Neural cell (in vitro differentiated cells): ENCODE results near the gene PIK3R1. TPM values are rescaled to one million over a fixed set of nuclear protein-coding genes. Genes with fewer than 3 reads are reported as not detected.

ENCODE experiments used
- H2AFZ ChIP-seq: fragments of 200-600, 300-800 bp; sonication (generic), shearing (Covaris generic); 2 replicates; pipeline ENCODE4 v1.6.0; 2014; ENCODE audit warnings: low read depth, mild to moderate bottlenecking, antibody characterized with exemption, low read length, moderate library complexity
- H3F3A ChIP-seq: fragments of 200-600 bp; shearing (Covaris generic); 2 replicates; pipeline ENCODE4 v1.6.1; 2016; ENCODE audit warnings: mild to moderate bottlenecking, moderate library complexity, mixed read lengths, antibody characterized with exemption, low read length; ENCODE audit not compliant: insufficient read depth, poor library complexity, severe bottlenecking
- H3K27ac ChIP-seq: fragments of 200-600, 300-800 bp; sonication (generic), shearing (Covaris generic); 2 replicates; pipeline ENCODE4 v1.5.1; 2014; ENCODE audit warnings: mild to moderate bottlenecking, low read length, moderate library complexity
- H3K27me3 ChIP-seq: fragments of 300-800, 200-600 bp; sonication (generic), shearing (Covaris generic); 2 replicates; pipeline ENCODE4 v1.6.0; 2014; ENCODE audit warnings: mild to moderate bottlenecking, low read depth, low read length, moderate library complexity; ENCODE audit not compliant: insufficient read depth
- H3K36me3 ChIP-seq: fragments of 300-800, 200-600 bp; sonication (generic), shearing (Covaris generic); 2 replicates; pipeline ENCODE4 v1.5.1; 2014; ENCODE audit warnings: mild to moderate bottlenecking, antibody characterized with exemption, low read length, moderate library complexity; ENCODE audit not compliant: insufficient read depth
- H3K4me2 ChIP-seq: fragments of 300-800, 200-600 bp; sonication (generic), shearing (Covaris generic); 2 replicates; pipeline ENCODE4 v1.6.0; 2014; ENCODE audit warnings: mild to moderate bottlenecking, low read length
- H3K4me3 ChIP-seq: fragments of 300-800, 200-600 bp; sonication (generic), shearing (Covaris generic); 2 replicates; pipeline ENCODE4 v1.5.1; 2014; ENCODE audit warnings: mild to moderate bottlenecking, low read length, moderate library complexity
- H3K79me2 ChIP-seq: fragments of 200-600 bp; shearing (Covaris generic); replicated peaks from 2 replicates; pipeline ENCODE4 v1.6.0; 2014; ENCODE audit warnings: mild to moderate bottlenecking, low read length, moderate library complexity; ENCODE audit not compliant: insufficient read depth
- H3K9ac ChIP-seq: fragments of 300-800, 200-600 bp; sonication (generic), shearing (Covaris generic); 2 replicates; pipeline ENCODE4 v1.6.1; 2016; ENCODE audit warnings: mild to moderate bottlenecking, low read length, mixed read lengths
- H3K9me2 ChIP-seq: fragments of 200-600 bp; shearing (Covaris generic); 2 replicates; pipeline ENCODE4 v1.6.1; 2016; ENCODE audit warnings: mild to moderate bottlenecking, low read length, mixed read lengths; ENCODE audit not compliant: insufficient read depth
- H3K9me3 ChIP-seq: fragments of 200-600, 300-800 bp; sonication (generic), shearing (Covaris generic); 2 replicates; pipeline ENCODE4 v1.6.1; 2016; ENCODE audit warnings: mild to moderate bottlenecking, mixed run types, low read length, moderate library complexity, mixed read lengths
- H4K20me1 ChIP-seq: fragments of 200-600 bp; shearing (Covaris generic); 2 replicates; pipeline ENCODE4 v1.6.1; 2016; ENCODE audit warnings: mild to moderate bottlenecking, mixed run types; ENCODE audit not compliant: insufficient read depth
- EP300 ChIP-seq: fragments of 450-650 bp; conservative IDR thresholded peaks from 2 replicates; pipeline ENCODE4 v1.6.1; 2014; ENCODE audit warnings: antibody characterized with exemption, mild to moderate bottlenecking, moderate library complexity; ENCODE audit not compliant: poor library complexity, severe bottlenecking
- EZH2 ChIP-seq: fragments of 200-600, 300-800 bp; shearing (Covaris generic), sonication (generic); IDR thresholded peaks from 2 replicates; pipeline ENCODE4 v1.6.1; 2014; ENCODE audit warnings: antibody characterized with exemption, low read length, borderline replicate concordance, mild to moderate bottlenecking; ENCODE audit not compliant: insufficient read depth, poor library complexity, severe bottlenecking
- MXI1 ChIP-seq: fragments of 450-650 bp; conservative IDR thresholded peaks from 2 replicates; pipeline ENCODE4 v1.6.1; 2014; ENCODE audit warnings: antibody characterized with exemption, mild to moderate bottlenecking; ENCODE audit not compliant: poor library complexity, severe bottlenecking
- POLR2AphosphoS5 ChIP-seq: IDR thresholded peaks from 2 replicates; pipeline ENCODE4 v1.6.1; 2012
- RAD21 ChIP-seq: fragments of 450-650 bp; conservative IDR thresholded peaks from 2 replicates; pipeline ENCODE4 v1.6.1; 2014; ENCODE audit warnings: antibody characterized with exemption, mild to moderate bottlenecking, moderate library complexity
- REST ChIP-seq: IDR thresholded peaks from 2 replicates; pipeline ENCODE4 v1.6.1; 2012; ENCODE audit warnings: borderline replicate concordance
- SMC3 ChIP-seq: fragments of 450-650 bp; conservative IDR thresholded peaks from 2 replicates; pipeline ENCODE4 v1.6.1; 2014; ENCODE audit warnings: antibody characterized with exemption, mild to moderate bottlenecking, moderate library complexity; ENCODE audit not compliant: poor library complexity
- TAF1 ChIP-seq: IDR thresholded peaks from 2 replicates; pipeline ENCODE4 v1.6.1; 2012; ENCODE audit warnings: low read depth
- polyA plus RNA-seq: library from polyadenylated mRNA; depleted of rRNA; stranded (reverse); fragments of >200 nt; gene quantifications from 2 replicates; pipeline ENCODE4 v1.2.3, GENCODE V29; 2014
- TF ChIP-seq, protein P1 (sequence below): fragments of 450-650 bp; IDR thresholded peaks from 2 replicates; pipeline ENCODE4 v1.5.1; 2014; ENCODE audit warnings: antibody characterized with exemption, mild to moderate bottlenecking, moderate library complexity; ENCODE audit not compliant: poor library complexity, severe bottlenecking

The PIK3R1 gene
- polyA plus RNA-seq, 1 donor from 2014 or later: 41.9 TPM

- peak overlapping the region; percentile 68 for H3K27ac ChIP-seq
- H3K79me2 ChIP-seq: no peaks in the 10 kb centered on the region
- H3K9ac ChIP-seq: peak overlapping the region; percentile 52
- no peaks in the 10 kb centered on the region for H3K27me3 ChIP-seq
- H3K9me3 ChIP-seq: no peaks in the 10 kb centered on the region
- no peak overlapping the region for H2AFZ ChIP-seq
- no peaks in the 10 kb centered on the region for H3F3A ChIP-seq
- no peaks in the 10 kb centered on the region for H4K20me1 ChIP-seq
- H3K4me2 ChIP-seq: peak overlapping the region; percentile 40
- peaks cover 3% of the 10 kb centered on the region for H3K36me3 ChIP-seq
- TF ChIP-seq EZH2: no peak
- no peaks in the 10 kb centered on the region for H3K9me2 ChIP-seq
- peak overlapping the region; percentile 62 for H3K4me3 ChIP-seq
These were observed 75.3 kb downstream of the PIK3R1 start for GRCh38 chr5:68290847-68291246.

DNA sequence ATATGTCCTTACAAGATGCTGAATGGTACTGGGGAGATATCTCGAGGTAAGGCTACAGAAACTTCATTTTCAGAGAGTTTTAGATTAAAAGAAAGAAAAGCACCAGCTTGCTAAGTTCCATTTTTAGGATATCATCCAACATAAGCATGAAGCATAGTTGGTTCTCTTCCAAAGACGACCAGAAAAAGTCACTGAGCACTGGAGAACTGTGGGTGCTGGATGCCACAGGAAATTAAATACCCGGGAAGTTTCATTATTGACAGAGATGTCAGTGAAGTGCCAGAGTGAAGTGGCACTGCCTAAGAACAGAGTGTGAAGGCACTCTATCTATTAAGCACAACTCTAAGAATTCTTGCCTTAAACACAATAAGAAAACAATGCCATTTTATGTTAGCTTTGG, 76.8 kb downstream of the PIK3R1 start:
- H3K27me3 ChIP-seq: no peaks in the 10 kb centered on the region
- peak overlapping the region; percentile 62 for H3K4me3 ChIP-seq
- TF ChIP-seq MXI1 (no peak), EP300 (no peak), TAF1 (no peak), REST (no peak), POLR2AphosphoS5 (no peak), SMC3 (no peak), EZH2 (no peak), RAD21 (no peak)
- TF ChIP-seq, protein P1, sequence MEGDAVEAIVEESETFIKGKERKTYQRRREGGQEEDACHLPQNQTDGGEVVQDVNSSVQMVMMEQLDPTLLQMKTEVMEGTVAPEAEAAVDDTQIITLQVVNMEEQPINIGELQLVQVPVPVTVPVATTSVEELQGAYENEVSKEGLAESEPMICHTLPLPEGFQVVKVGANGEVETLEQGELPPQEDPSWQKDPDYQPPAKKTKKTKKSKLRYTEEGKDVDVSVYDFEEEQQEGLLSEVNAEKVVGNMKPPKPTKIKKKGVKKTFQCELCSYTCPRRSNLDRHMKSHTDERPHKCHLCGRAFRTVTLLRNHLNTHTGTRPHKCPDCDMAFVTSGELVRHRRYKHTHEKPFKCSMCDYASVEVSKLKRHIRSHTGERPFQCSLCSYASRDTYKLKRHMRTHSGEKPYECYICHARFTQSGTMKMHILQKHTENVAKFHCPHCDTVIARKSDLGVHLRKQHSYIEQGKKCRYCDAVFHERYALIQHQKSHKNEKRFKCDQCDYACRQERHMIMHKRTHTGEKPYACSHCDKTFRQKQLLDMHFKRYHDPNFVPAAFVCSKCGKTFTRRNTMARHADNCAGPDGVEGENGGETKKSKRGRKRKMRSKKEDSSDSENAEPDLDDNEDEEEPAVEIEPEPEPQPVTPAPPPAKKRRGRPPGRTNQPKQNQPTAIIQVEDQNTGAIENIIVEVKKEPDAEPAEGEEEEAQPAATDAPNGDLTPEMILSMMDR: no peak
- no peaks in the 10 kb centered on the region for H3K79me2 ChIP-seq
- no peaks in the 10 kb centered on the region for H3K9me2 ChIP-seq
- H3K27ac ChIP-seq: no peak overlapping the region
- H3K9ac ChIP-seq: no peak overlapping the region
- no peaks in the 10 kb centered on the region for H3K9me3 ChIP-seq
- peaks cover 18% of the 10 kb centered on the region for H3K36me3 ChIP-seq
- no peaks in the 10 kb centered on the region for H3F3A ChIP-seq
- H2AFZ ChIP-seq: no peak overlapping the region
- H4K20me1 ChIP-seq: no peaks in the 10 kb centered on the region
- H3K4me2 ChIP-seq: peak overlapping the region; percentile 35

GRCh38 chr5:68295772-68296171, 80.2 kb downstream of the PIK3R1 start:
- no peak overlapping the region for H3K9ac ChIP-seq
- no peak overlapping the region for H3K4me3 ChIP-seq
- H3K9me2 ChIP-seq: no peaks in the 10 kb centered on the region

More at GRCh38 chr5:68295772-68296171, 80.2 kb downstream of the PIK3R1 start:
- no peaks in the 10 kb centered on the region for H3K9me3 ChIP-seq
- H3K27me3 ChIP-seq: no peaks in the 10 kb centered on the region
- no peaks in the 10 kb centered on the region for H3K79me2 ChIP-seq
- no peaks in the 10 kb centered on the region for H3F3A ChIP-seq
- no peak overlapping the region for H3K27ac ChIP-seq
- TF ChIP-seq MXI1: no peak
- TF ChIP-seq, protein P1: no peak
- no peak for TF ChIP-seq TAF1
- TF ChIP-seq EP300: no peak
- no peak for TF ChIP-seq REST
- no peak for TF ChIP-seq EZH2
- no peak for TF ChIP-seq SMC3
- no peak for TF ChIP-seq POLR2AphosphoS5
- TF ChIP-seq RAD21: no peak
- no peak overlapping the region for H3K4me2 ChIP-seq
- peaks cover 25% of the 10 kb centered on the region for H3K36me3 ChIP-seq
- H2AFZ ChIP-seq: no peak overlapping the region
- no peaks in the 10 kb centered on the region for H4K20me1 ChIP-seq
